Vagina (tissue), 2 donors: ENCODE data around the gene EEIG2.

Experiments
- POLR2A ChIP-seq, 2 donors: fragments of 450-650 bp; IDR thresholded peaks; one replicate each; pipeline ENCODE4 v1.6.1; 2017; ENCODE audit warnings: antibody characterized with exemption in 2 of 2, mild to moderate bottlenecking in 2 of 2, moderate library complexity in 2 of 2
- TF ChIP-seq, protein P1 (sequence below), 3 experiments: fragments of 450-650 bp in 2 of 3; fragments of 200-600 bp in 1 of 3; sonication (generic) in 1 of 3; IDR thresholded peaks; one replicate each; pipeline ENCODE4 v1.5.1; 2017 to 2019; ENCODE audit warnings: antibody characterized with exemption in 3 of 3, mild to moderate bottlenecking in 2 of 3, moderate library complexity in 2 of 3

DNA sequence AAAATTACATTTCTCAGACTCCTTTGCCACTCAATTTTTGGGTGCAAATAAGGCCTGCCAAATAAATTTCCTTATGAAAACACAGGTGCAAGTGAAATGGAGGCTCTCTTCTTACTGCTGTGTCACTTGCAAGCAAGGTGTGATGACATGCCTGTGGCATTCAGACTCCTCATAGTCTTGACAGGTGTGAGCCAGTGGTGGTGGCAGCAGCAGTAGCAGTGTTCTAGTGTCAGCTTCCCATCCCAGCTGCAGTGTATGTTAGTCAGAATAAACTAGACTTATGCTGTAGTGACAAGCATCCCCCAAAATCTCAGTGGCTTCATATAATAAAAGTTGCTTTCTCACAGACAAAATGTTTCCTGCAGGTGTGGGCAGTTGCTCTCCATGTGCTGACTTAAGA lies 3.8 kb upstream of the EEIG2 start:
- TF ChIP-seq, protein P1, sequence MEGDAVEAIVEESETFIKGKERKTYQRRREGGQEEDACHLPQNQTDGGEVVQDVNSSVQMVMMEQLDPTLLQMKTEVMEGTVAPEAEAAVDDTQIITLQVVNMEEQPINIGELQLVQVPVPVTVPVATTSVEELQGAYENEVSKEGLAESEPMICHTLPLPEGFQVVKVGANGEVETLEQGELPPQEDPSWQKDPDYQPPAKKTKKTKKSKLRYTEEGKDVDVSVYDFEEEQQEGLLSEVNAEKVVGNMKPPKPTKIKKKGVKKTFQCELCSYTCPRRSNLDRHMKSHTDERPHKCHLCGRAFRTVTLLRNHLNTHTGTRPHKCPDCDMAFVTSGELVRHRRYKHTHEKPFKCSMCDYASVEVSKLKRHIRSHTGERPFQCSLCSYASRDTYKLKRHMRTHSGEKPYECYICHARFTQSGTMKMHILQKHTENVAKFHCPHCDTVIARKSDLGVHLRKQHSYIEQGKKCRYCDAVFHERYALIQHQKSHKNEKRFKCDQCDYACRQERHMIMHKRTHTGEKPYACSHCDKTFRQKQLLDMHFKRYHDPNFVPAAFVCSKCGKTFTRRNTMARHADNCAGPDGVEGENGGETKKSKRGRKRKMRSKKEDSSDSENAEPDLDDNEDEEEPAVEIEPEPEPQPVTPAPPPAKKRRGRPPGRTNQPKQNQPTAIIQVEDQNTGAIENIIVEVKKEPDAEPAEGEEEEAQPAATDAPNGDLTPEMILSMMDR (IDR thresholded peaks at IDR 0.05) = no peak
- TF ChIP-seq POLR2A (IDR thresholded peaks at IDR 0.05) = no peak
